Progenitor cell of endocrine pancreas (in vitro differentiated cells): ENCODE data around the gene DGLUCY. TPM values are rescaled to one million over a fixed set of nuclear protein-coding genes. Genes with fewer than 3 reads are reported as not detected.
"Not testable (repeated sequence)": the region's sequence is repeated elsewhere in the genome, so short reads cannot be mapped to it uniquely, and the experiment has no call there.

Experiments
- DNase-seq: peaks from one replicate; pipeline ENCODE4 v3.0.0; 2021; ENCODE audit warnings: low spot score; ENCODE audit not compliant: unreplicated experiment
- H3K27ac Mint-ChIP-seq: 2 replicates; pipeline ENCODE4 v1.8.0; 2021; ENCODE audit warnings: mild to moderate bottlenecking, moderate library complexity, mixed read lengths
- H3K27me3 Mint-ChIP-seq: 2 replicates; pipeline ENCODE4 v1.8.0; 2021; ENCODE audit warnings: mixed read lengths
- H3K36me3 Mint-ChIP-seq: 2 replicates; pipeline ENCODE4 v1.8.0; 2022; ENCODE audit warnings: mixed read lengths; ENCODE audit not compliant: insufficient read depth
- H3K4me1 Mint-ChIP-seq: 2 replicates; pipeline ENCODE4 v1.8.0; 2021; ENCODE audit warnings: low read depth, mixed read lengths
- H3K4me3 Mint-ChIP-seq: 2 replicates; pipeline ENCODE4 v1.8.0; 2021; ENCODE audit warnings: low read depth, mild to moderate bottlenecking, moderate library complexity, mixed read lengths
- H3K9me3 Mint-ChIP-seq: 2 replicates; pipeline ENCODE4 v1.8.0; 2021; ENCODE audit warnings: low read depth, mixed read lengths
- total RNA-seq: library from RNA; stranded (reverse); gene quantifications from 2 replicates; pipeline ENCODE4 v1.2.1, GENCODE V29; 2021
- TF ChIP-seq, protein P1 (sequence below): fragments of 200-600 bp; sonication (generic); IDR thresholded peaks from one replicate; pipeline ENCODE4 v1.5.0; 2021; ENCODE audit warnings: antibody characterized with exemption, mild to moderate bottlenecking; ENCODE audit not compliant: unreplicated experiment

DGLUCY gene
- total RNA-seq, 1 donor from 2014 or later = 83.3 TPM

DNA sequence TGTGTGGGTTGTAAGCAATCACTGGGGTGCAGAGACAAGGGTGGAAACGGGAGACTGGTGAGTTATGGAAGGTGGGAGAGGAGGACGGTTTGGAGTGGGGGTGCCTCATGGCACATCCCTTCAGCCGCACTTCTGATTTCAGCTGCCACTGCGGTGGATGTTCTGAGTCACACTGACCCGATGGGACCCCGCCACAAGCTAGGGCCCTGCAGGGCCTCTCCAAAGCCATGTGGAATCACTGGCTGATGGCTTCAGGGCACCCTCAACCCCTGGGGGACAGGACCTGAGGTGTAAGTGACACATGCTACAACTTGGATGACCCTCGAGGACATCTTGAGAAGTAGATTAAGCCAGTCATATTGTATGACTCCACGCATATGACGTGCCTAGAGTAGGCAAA lies 77.0 kb downstream of the DGLUCY start:
- TF ChIP-seq, protein P1, sequence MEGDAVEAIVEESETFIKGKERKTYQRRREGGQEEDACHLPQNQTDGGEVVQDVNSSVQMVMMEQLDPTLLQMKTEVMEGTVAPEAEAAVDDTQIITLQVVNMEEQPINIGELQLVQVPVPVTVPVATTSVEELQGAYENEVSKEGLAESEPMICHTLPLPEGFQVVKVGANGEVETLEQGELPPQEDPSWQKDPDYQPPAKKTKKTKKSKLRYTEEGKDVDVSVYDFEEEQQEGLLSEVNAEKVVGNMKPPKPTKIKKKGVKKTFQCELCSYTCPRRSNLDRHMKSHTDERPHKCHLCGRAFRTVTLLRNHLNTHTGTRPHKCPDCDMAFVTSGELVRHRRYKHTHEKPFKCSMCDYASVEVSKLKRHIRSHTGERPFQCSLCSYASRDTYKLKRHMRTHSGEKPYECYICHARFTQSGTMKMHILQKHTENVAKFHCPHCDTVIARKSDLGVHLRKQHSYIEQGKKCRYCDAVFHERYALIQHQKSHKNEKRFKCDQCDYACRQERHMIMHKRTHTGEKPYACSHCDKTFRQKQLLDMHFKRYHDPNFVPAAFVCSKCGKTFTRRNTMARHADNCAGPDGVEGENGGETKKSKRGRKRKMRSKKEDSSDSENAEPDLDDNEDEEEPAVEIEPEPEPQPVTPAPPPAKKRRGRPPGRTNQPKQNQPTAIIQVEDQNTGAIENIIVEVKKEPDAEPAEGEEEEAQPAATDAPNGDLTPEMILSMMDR = no peak
- Mint-ChIP-seq H3K27me3 (no peaks in the 10 kb centered on the region), H3K9me3 (no peaks in the 10 kb centered on the region), H3K27ac (peak overlapping the region; percentile 90), H3K36me3 (peaks cover 30% of the 10 kb centered on the region), H3K4me1 (no peaks in the 10 kb centered on the region), H3K4me3 (no peak overlapping the region)
- no peak for DNase-seq

DNA sequence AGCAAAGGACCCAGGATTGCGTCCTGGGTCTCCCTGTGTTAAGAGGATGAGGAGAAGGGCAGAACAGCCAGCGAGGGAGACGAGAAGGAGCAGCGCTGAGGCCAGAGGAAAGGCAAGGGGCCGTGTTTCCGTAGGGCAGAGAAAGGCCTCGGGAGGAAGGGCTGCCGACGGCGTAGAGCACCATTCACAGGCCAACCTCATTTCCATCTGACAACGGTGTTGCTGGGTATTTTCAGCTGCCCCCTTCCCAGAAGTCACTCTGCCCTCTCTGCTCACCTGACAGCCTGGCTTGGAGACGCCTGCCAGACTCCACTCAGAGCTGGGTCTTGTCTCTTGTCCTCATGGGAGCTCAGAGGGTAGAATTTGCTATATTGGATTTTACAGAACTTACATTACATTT lies 79.2 kb downstream of the DGLUCY start:
- no peaks in the 10 kb centered on the region for H3K9me3 Mint-ChIP-seq
- H3K27ac Mint-ChIP-seq = no peak overlapping the region
- DNase-seq = no peak
- TF ChIP-seq, protein P1 = no peak
- H3K27me3 Mint-ChIP-seq = no peaks in the 10 kb centered on the region
- H3K4me3 Mint-ChIP-seq = no peak overlapping the region
- no peaks in the 10 kb centered on the region for H3K4me1 Mint-ChIP-seq
- H3K36me3 Mint-ChIP-seq = peaks cover 34% of the 10 kb centered on the region

DNA sequence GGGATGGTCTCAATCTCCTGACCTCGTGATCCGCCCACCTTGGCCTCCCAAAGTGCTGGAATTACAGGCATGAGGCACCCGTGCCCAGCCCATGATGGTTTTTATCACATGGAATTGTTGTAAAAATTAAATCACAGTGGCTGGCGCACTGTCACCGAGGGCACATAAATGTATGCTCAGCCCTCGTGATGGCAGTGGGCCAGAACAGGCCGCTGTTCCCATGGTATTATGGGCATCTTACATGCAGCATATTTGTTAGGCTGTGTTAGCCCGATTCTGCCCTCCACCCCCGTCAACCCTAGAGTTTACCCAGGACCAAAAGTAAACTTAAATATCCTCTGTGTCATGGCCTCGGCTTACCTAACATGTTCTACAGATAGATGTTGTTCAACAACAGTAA lies 82.0 kb downstream of the DGLUCY start:
- no peak overlapping the region for H3K4me3 Mint-ChIP-seq
- no peak overlapping the region for H3K27ac Mint-ChIP-seq
- no peaks in the 10 kb centered on the region for H3K9me3 Mint-ChIP-seq
- TF ChIP-seq, protein P1 = no peak
- no peak for DNase-seq
- no peaks in the 10 kb centered on the region for H3K27me3 Mint-ChIP-seq
- peaks cover 36% of the 10 kb centered on the region for H3K36me3 Mint-ChIP-seq
- H3K4me1 Mint-ChIP-seq = no peaks in the 10 kb centered on the region

DNA sequence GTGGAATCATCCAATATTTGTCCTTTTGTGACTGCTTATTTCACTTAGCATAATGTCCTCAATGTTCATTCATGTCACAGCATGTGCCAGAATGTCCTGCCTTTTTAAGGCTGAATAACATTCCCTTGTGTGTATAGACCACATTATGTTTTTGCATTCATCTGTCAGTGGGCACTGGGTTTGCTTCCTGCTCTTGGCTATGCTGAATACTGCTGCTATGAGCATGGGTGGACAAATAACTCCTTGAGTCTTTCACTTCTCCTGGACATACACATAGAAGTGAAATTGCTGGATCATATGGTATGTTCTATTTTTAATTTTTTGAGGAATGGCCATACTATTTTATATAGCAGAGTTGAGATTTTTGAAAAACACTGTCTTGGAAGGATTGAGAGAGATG lies 83.8 kb downstream of the DGLUCY start:
- Mint-ChIP-seq H3K27ac (no peak overlapping the region), H3K9me3 (no peaks in the 10 kb centered on the region), H3K4me3 (no peak overlapping the region), H3K4me1 (no peaks in the 10 kb centered on the region), H3K27me3 (no peaks in the 10 kb centered on the region), H3K36me3 (peaks cover 31% of the 10 kb centered on the region)
- TF ChIP-seq, protein P1 = no peak
- no peak for DNase-seq

DNA sequence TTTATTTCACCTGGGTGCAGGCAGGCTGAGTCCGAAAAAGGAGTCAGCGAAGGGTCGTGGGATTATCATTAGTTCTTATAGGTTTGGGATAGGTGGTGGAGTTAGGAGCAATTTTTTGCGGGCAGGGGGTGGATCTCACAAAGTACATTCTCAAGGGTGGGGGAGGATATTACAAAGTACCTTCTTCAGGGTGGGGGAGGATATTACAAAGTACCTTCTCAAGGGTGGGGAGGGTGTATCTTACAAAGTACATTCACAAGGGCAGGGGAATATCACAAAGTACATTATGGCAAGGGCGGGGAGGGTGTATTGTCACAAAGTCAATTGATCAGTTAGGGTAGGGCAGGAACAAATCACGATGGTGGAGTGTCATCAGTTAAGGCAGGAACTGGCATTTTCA lies 86.9 kb downstream of the DGLUCY start:
- H3K36me3 Mint-ChIP-seq = peaks cover 36% of the 10 kb centered on the region
- not testable (repeated sequence) for H3K4me1 Mint-ChIP-seq, DNase-seq, H3K27me3 Mint-ChIP-seq, H3K4me3 Mint-ChIP-seq, H3K9me3 Mint-ChIP-seq, H3K27ac Mint-ChIP-seq

DNA sequence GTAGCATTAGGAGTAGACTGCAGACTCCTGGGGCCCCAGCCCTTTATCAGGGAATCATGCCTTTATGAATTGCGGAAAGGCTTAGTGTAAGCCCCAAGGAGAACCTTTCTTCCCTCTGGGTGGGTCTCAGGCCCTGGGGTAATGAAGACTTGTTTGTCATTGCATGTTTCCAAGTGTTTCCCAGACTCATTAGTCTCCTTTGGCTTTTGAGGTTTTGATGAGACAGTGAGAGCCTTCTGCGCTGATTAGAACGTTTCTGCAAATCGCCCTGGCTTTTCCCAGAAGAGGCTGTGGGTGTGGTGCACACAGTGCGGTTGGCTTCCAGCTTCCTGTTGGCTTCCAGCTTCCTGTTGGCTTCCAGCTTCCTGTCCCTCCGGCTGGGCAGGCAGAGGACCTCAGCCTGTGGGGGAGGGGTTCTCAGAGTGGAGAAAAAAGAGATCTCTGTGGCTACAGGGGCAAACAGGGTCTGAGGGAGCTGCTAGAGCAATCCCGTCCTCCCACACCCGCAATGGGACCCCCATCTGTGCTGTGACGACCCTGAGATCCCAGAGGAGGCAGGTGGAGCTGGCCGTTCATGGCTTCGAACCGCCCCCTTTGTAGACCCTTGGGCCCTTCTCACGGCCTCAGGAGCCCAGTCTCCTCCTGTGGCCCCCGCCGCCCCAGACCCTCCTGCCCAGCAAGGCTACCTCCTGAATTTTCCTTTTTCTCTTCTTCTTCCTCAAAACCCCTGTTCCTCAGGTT lies 88.5 kb downstream of the DGLUCY start:
- no peak for DNase-seq
- H3K4me3 Mint-ChIP-seq = no peak overlapping the region
- H3K27me3 Mint-ChIP-seq = no peaks in the 10 kb centered on the region
- no peaks in the 10 kb centered on the region for H3K4me1 Mint-ChIP-seq
- peaks cover 38% of the 10 kb centered on the region for H3K36me3 Mint-ChIP-seq
- no peaks in the 10 kb centered on the region for H3K9me3 Mint-ChIP-seq
- no peak overlapping the region for H3K27ac Mint-ChIP-seq
- TF ChIP-seq, protein P1 = no peak
